ENCODE measurements around the gene ACOX3.

GRCh38 chr4:8438743-8439142, 1.8 kb downstream of the ACOX3 start:
- TF ChIP-seq GATA2 (CRISPR knock-in tag; IDR thresholded peaks at IDR 0.05) (no peak), BHLHE40 (IDR thresholded peaks at IDR 0.05; ENCODE audit: low read length) (no peak), THRA (IDR thresholded peaks at IDR 0.05) (no peak), SREBF1 (IDR thresholded peaks at IDR 0.05; ENCODE audit: borderline replicate concordance, low read depth, low read length) (no peak), FOXA1 (IDR thresholded peaks at IDR 0.05; ENCODE audit: borderline replicate concordance) (no peak), CBFA2T2 (conservative IDR thresholded peaks at IDR 0.05) (no peak), CTCF (IDR thresholded peaks at IDR 0.05 in 2 of 3, conservative IDR thresholded peaks at IDR 0.05 in 1 of 3; ENCODE audit: insufficient read depth in 2 of 3, low read depth in 1 of 3, low read length in 3 of 3) (no peak), ARID4B (CRISPR knock-in tag; IDR thresholded peaks at IDR 0.05) (no peak)
- TF ChIP-seq, protein P1, sequence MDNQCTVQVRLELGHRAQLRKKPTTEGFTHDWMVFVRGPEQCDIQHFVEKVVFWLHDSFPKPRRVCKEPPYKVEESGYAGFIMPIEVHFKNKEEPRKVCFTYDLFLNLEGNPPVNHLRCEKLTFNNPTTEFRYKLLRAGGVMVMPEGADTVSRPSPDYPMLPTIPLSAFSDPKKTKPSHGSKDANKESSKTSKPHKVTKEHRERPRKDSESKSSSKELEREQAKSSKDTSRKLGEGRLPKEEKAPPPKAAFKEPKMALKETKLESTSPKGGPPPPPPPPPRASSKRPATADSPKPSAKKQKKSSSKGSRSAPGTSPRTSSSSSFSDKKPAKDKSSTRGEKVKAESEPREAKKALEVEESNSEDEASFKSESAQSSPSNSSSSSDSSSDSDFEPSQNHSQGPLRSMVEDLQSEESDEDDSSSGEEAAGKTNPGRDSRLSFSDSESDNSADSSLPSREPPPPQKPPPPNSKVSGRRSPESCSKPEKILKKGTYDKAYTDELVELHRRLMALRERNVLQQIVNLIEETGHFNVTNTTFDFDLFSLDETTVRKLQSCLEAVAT (IDR thresholded peaks at IDR 0.05), result no peak
- TF ChIP-seq, protein P2, sequence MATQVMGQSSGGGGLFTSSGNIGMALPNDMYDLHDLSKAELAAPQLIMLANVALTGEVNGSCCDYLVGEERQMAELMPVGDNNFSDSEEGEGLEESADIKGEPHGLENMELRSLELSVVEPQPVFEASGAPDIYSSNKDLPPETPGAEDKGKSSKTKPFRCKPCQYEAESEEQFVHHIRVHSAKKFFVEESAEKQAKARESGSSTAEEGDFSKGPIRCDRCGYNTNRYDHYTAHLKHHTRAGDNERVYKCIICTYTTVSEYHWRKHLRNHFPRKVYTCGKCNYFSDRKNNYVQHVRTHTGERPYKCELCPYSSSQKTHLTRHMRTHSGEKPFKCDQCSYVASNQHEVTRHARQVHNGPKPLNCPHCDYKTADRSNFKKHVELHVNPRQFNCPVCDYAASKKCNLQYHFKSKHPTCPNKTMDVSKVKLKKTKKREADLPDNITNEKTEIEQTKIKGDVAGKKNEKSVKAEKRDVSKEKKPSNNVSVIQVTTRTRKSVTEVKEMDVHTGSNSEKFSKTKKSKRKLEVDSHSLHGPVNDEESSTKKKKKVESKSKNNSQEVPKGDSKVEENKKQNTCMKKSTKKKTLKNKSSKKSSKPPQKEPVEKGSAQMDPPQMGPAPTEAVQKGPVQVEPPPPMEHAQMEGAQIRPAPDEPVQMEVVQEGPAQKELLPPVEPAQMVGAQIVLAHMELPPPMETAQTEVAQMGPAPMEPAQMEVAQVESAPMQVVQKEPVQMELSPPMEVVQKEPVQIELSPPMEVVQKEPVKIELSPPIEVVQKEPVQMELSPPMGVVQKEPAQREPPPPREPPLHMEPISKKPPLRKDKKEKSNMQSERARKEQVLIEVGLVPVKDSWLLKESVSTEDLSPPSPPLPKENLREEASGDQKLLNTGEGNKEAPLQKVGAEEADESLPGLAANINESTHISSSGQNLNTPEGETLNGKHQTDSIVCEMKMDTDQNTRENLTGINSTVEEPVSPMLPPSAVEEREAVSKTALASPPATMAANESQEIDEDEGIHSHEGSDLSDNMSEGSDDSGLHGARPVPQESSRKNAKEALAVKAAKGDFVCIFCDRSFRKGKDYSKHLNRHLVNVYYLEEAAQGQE (IDR thresholded peaks at IDR 0.05; ENCODE audit: borderline replicate concordance), result no peak
- TF ChIP-seq, protein P2 (CRISPR knock-in tag; IDR thresholded peaks at IDR 0.05; ENCODE audit: low read depth), result no peak
- TF ChIP-seq, protein P3, sequence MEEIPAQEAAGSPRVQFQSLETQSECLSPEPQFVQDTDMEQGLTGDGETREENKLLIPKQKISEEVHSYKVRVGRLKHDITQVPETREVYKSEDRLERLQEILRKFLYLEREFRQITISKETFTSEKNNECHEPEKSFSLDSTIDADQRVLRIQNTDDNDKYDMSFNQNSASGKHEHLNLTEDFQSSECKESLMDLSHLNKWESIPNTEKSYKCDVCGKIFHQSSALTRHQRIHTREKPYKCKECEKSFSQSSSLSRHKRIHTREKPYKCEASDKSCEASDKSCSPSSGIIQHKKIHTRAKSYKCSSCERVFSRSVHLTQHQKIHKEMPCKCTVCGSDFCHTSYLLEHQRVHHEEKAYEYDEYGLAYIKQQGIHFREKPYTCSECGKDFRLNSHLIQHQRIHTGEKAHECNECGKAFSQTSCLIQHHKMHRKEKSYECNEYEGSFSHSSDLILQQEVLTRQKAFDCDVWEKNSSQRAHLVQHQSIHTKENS (CRISPR knock-in tag; IDR thresholded peaks at IDR 0.05), result no peak
- TF ChIP-seq, protein P4, sequence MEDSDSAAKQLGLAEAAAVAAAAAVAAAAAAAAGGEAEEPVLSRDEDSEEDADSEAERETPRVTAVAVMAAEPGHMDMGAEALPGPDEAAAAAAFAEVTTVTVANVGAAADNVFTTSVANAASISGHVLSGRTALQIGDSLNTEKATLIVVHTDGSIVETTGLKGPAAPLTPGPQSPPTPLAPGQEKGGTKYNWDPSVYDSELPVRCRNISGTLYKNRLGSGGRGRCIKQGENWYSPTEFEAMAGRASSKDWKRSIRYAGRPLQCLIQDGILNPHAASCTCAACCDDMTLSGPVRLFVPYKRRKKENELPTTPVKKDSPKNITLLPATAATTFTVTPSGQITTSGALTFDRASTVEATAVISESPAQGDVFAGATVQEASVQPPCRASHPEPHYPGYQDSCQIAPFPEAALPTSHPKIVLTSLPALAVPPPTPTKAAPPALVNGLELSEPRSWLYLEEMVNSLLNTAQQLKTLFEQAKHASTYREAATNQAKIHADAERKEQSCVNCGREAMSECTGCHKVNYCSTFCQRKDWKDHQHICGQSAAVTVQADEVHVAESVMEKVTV (CRISPR knock-in tag; IDR thresholded peaks at IDR 0.05), result no peak

All from K562 (cell line).